ENCODE results near the gene NPBWR2. TPM values are rescaled to one million over a fixed set of nuclear protein-coding genes. Genes with fewer than 3 reads are reported as not detected.

NPBWR2 gene
- total RNA-seq, 2 donors from 2014 or later: not detected

GRCh38 chr20:64074184-64074789 is 33.1 kb downstream of the NPBWR2 start:
- no peak for TF ChIP-seq CTCF (IDR thresholded peaks at IDR 0.05)
- peaks cover 0 to 24% of the 10 kb centered on the region in 2 donors for H3K4me1 ChIP-seq
- H3K9me3 ChIP-seq: no peaks in the 10 kb centered on the region
- no peak overlapping the region for H3K4me3 ChIP-seq
- H3K36me3 ChIP-seq: peaks cover 16% of the 10 kb centered on the region
- no peaks in the 10 kb centered on the region for H3K27me3 ChIP-seq
- DNase-seq (ENCODE audit: low spot score): no peak
- H3K27ac ChIP-seq: no peak overlapping the region

GRCh38 chr20:64073476-64074183 is 33.7 kb downstream of the NPBWR2 start:
- Histone ChIP-seq H3K36me3 (peaks cover 16% of the 10 kb centered on the region), H3K4me1 (peaks cover 0 to 17% of the 10 kb centered on the region in 2 donors), H3K27ac (no peak overlapping the region), H3K4me3 (no peak overlapping the region), H3K27me3 (no peaks in the 10 kb centered on the region), H3K9me3 (no peaks in the 10 kb centered on the region)
- no peak for TF ChIP-seq CTCF (IDR thresholded peaks at IDR 0.05)
- no peak for DNase-seq (ENCODE audit: low spot score)

- Histone ChIP-seq H3K9me3 (no peaks in the 10 kb centered on the region), H3K27me3 (no peaks in the 10 kb centered on the region), H3K36me3 (peaks cover 16% of the 10 kb centered on the region), H3K27ac (no peak overlapping the region), H3K4me1 (peaks cover 0 to 8% of the 10 kb centered on the region in 2 donors), H3K4me3 (no peak overlapping the region)
- no peak for DNase-seq (ENCODE audit: low spot score)
- no peak for TF ChIP-seq CTCF (IDR thresholded peaks at IDR 0.05)
Measured at GRCh38 chr20:64072498-64073063, 34.8 kb downstream of the NPBWR2 start.

GRCh38 chr20:64071341-64072332 is 35.7 kb downstream of the NPBWR2 start:
- TF ChIP-seq CTCF (IDR thresholded peaks at IDR 0.05): no peak
- Histone ChIP-seq H3K4me1 (no peaks in the 10 kb centered on the region), H3K36me3 (peaks cover 16% of the 10 kb centered on the region), H3K27ac (no peak overlapping the region), H3K27me3 (no peaks in the 10 kb centered on the region), H3K9me3 (no peaks in the 10 kb centered on the region), H3K4me3 (no peak overlapping the region)
- DNase-seq (ENCODE audit: low spot score): no peak

DNA sequence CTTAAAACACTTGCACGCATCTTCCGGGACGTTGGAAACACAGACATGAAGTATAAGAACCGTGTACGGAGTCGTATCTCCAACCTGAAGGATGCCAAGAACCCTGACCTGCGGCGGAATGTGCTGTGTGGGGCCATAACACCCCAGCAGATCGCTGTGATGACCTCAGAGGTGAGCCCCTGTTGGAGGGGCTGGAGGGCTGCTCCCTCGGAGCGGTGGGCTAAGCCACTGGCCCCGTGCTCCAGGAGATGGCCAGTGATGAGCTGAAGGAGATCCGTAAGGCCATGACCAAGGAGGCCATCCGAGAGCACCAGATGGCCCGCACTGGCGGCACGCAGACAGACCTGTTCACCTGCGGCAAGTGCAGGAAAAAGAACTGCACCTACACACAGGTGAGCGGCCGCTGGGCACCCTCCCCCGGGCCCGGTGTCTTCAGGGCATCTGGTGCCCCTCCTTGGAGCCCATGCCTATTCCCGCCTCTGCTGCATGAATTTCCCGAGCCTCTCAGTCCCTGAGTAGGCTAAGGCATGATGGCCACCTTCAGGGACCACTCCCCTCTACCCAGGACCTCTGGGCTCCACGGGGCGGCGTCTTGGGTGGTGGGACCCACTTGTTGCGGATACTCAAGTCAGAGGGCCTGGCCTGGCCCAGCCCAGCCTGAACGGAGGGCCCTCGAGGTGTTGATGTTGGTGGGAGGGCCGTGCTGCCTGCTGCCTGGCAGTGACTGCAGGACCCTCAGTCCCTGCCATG is 36.9 kb downstream of the NPBWR2 start:
- peaks cover 0 to 3% of the 10 kb centered on the region in 2 donors for H3K4me1 ChIP-seq
- H3K9me3 ChIP-seq: no peaks in the 10 kb centered on the region
- no peak overlapping the region for H3K27ac ChIP-seq
- no peak overlapping the region for H3K4me3 ChIP-seq
- no peak for DNase-seq (ENCODE audit: low spot score)
- no peaks in the 10 kb centered on the region for H3K27me3 ChIP-seq
- TF ChIP-seq CTCF (IDR thresholded peaks at IDR 0.05): no peak
- H3K36me3 ChIP-seq: peaks cover 16% of the 10 kb centered on the region
